GM23338 (cell line): Measurements from ENCODE around the gene ARF1. TPM values are rescaled to one million over a fixed set of nuclear protein-coding genes. Genes with fewer than 3 reads are reported as not detected.

ENCODE experiments used
- ATAC-seq: fragments of 200-7000 bp; cut with Tn5 transposase; 3 replicates; pipeline ENCODE4 v1.9.1; 2020
- DNase-seq: peaks from one replicate; pipeline ENCODE4 v3.0.0-alpha.2; 2015; ENCODE audit warnings: low spot score
- H2AFZ ChIP-seq: fragments of 200-600 bp; sonication (generic); 2 replicates; pipeline ENCODE4 v1.8.0; 2016; ENCODE audit warnings: antibody characterized with exemption, mild to moderate bottlenecking, moderate library complexity
- H3F3A ChIP-seq: fragments of 200-600 bp; sonication (generic); replicated peaks from 2 replicates; pipeline ENCODE4 v1.8.0; 2017; ENCODE audit warnings: antibody characterized with exemption, mixed run types, low read depth
- H3K27ac ChIP-seq: fragments of 200-600 bp; sonication (generic); 2 replicates; pipeline ENCODE4 v1.6.1; 2016; ENCODE audit warnings: low read depth
- H3K27me3 ChIP-seq: fragments of 200-600 bp; sonication (generic); 2 replicates; pipeline ENCODE4 v1.8.0; 2016; ENCODE audit warnings: mild to moderate bottlenecking, mixed run types, moderate library complexity; ENCODE audit not compliant: insufficient read depth
- H3K36me3 ChIP-seq: fragments of 200-600 bp; sonication (generic); 2 replicates; pipeline ENCODE4 v1.8.0; 2016; ENCODE audit warnings: mild to moderate bottlenecking; ENCODE audit not compliant: insufficient read depth
- H3K4me1 ChIP-seq: fragments of 200-600 bp; sonication (generic); 2 replicates; pipeline ENCODE4 v1.8.0; 2016; ENCODE audit warnings: mild to moderate bottlenecking, moderate library complexity; ENCODE audit not compliant: insufficient read depth
- H3K4me2 ChIP-seq: fragments of 200-600 bp; sonication (generic); 2 replicates; pipeline ENCODE4 v1.7.1; 2017; ENCODE audit warnings: mixed run types
- H3K4me3 ChIP-seq: fragments of 200-600 bp; sonication (generic); 2 replicates; pipeline ENCODE4 v1.6.1; 2016; ENCODE audit warnings: mixed run types
- H3K79me2 ChIP-seq: fragments of 200-600 bp; sonication (generic); replicated peaks from 2 replicates; pipeline ENCODE4 v1.8.0; 2017; ENCODE audit warnings: mild to moderate bottlenecking; ENCODE audit not compliant: insufficient read depth
- H3K9me2 ChIP-seq: fragments of 200-600 bp; sonication (generic); 2 replicates; pipeline ENCODE4 v1.8.0; 2017; ENCODE audit not compliant: insufficient read depth
- H4K20me1 ChIP-seq: fragments of 200-600 bp; sonication (generic); replicated peaks from 2 replicates; pipeline ENCODE4 v1.8.0; 2017; ENCODE audit warnings: mild to moderate bottlenecking; ENCODE audit not compliant: insufficient read depth
- H3K27ac Mint-ChIP-seq: 2 replicates; pipeline ENCODE4 v1.8.0; 2020; ENCODE audit warnings: inconsistent platforms, mild to moderate bottlenecking, moderate library complexity, mixed read lengths
- H3K27me3 Mint-ChIP-seq: 3 replicates; pipeline ENCODE4 v1.8.0; 2022; ENCODE audit warnings: low read depth, mild to moderate bottlenecking, moderate library complexity, mixed read lengths, inconsistent platforms; ENCODE audit not compliant: insufficient read depth, poor library complexity
- H3K36me3 Mint-ChIP-seq: 3 replicates; pipeline ENCODE4 v1.8.0; 2021; ENCODE audit warnings: low read depth, mild to moderate bottlenecking, inconsistent platforms, moderate library complexity, mixed read lengths
- H3K4me1 Mint-ChIP-seq: 3 replicates; pipeline ENCODE4 v1.8.0; 2020; ENCODE audit warnings: mild to moderate bottlenecking, inconsistent platforms, mixed read lengths
- H3K4me3 Mint-ChIP-seq: 3 replicates; pipeline ENCODE4 v1.8.0; 2021; ENCODE audit warnings: moderate library complexity, mild to moderate bottlenecking, inconsistent platforms, mixed read lengths
- H3K9me3 Mint-ChIP-seq: 3 replicates; pipeline ENCODE4 v1.8.0; 2020; ENCODE audit warnings: moderate library complexity, mild to moderate bottlenecking, inconsistent platforms, mixed read lengths
- CREB1 ChIP-seq: fragments of 250-450 bp; sonication (Bioruptor Pico); IDR thresholded peaks from 2 replicates; pipeline ENCODE4 v1.5.0; 2020; ENCODE audit warnings: low read depth, mild to moderate bottlenecking, moderate library complexity
- EZH2 ChIP-seq: fragments of 200-600 bp; sonication (generic); IDR thresholded peaks from one replicate; pipeline ENCODE4 v1.8.0; 2017; ENCODE audit warnings: antibody characterized with exemption, mild to moderate bottlenecking, low read depth; ENCODE audit not compliant: unreplicated experiment
- EZH2phosphoT487 ChIP-seq: fragments of 200-600 bp; sonication (generic); IDR thresholded peaks from one replicate; pipeline ENCODE4 v1.8.1; 2018; ENCODE audit warnings: antibody characterized with exemption; ENCODE audit not compliant: unreplicated experiment
- JUNB ChIP-seq: IDR thresholded peaks from one replicate; pipeline ENCODE4 v1.6.1; 2016; ENCODE audit warnings: antibody characterized with exemption; ENCODE audit not compliant: unreplicated experiment
- NANOG ChIP-seq: IDR thresholded peaks from 2 replicates; pipeline ENCODE4 v1.6.1; 2016; ENCODE audit warnings: antibody characterized with exemption, borderline replicate concordance
- POLR2AphosphoS5 ChIP-seq: IDR thresholded peaks from 2 replicates; pipeline ENCODE4 v1.6.1; 2016; ENCODE audit warnings: antibody characterized with exemption, low read depth
- ZNF114 ChIP-seq: fragments of 250-450 bp; sonication (Bioruptor Pico); IDR thresholded peaks from 2 replicates; pipeline ENCODE4 v1.5.0; 2020; ENCODE audit warnings: mild to moderate bottlenecking, moderate library complexity
- ZNF331 ChIP-seq: fragments of 250-450 bp; sonication (Bioruptor Pico); IDR thresholded peaks from 2 replicates; pipeline ENCODE4 v1.5.0; 2020; ENCODE audit warnings: low read depth, mild to moderate bottlenecking, moderate library complexity
- polyA plus RNA-seq: library from polyadenylated mRNA; unstranded; fragments of >200 nt; fragmentation: Nextera tagmentation; extraction: Ambion mirVana; gene quantifications from 2 replicates; pipeline ENCODE4 v1.2.1, GENCODE V29; 2016
- total RNA-seq: library from RNA; depleted of rRNA; stranded (reverse); fragments of >200 nt; shearing (Covaris generic); gene quantifications from 2 replicates; pipeline ENCODE4 v1.2.3, GENCODE V29; 2014
- TF ChIP-seq, protein P1 (sequence below): IDR thresholded peaks from one replicate; pipeline ENCODE4 v1.6.1; 2018; ENCODE audit warnings: antibody characterized with exemption; ENCODE audit not compliant: unreplicated experiment
- TF ChIP-seq, protein P2 (sequence below), 2 experiments: fragments of 200-600 bp in 1 of 2; sonication (generic) in 1 of 2; conservative IDR thresholded peaks; 2 replicates each; pipeline versions ENCODE4 v1.5.1 to v1.6.1; 2016 to 2017; ENCODE audit warnings: antibody characterized with exemption in 2 of 2, low read depth in 2 of 2, mild to moderate bottlenecking in 2 of 2, moderate library complexity in 1 of 2

The ARF1 gene
- total and polyA plus RNA-seq, 2 experiments from 2014 or later = 210 to 306 TPM

DNA sequence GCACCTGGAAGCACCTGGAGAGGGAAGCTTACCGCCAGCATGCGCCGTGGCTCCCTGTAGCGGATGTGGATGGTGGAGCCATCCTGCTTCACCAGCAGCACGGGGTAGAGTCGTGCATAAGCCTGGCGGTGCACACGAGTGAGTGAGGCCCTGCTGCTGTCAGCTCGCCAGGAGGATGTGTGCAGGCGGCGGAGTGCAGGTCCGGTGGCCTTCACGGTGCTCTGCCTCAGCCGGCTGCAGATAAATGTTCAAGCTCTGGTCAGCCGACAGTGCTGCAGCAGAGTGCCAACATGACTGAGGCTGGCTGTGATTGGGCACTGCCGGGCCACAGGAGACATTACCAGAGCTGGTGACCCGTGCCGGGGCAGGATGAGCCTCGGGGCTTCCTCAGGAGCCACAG lies 25.1 kb downstream of the ARF1 start:
- Mint-ChIP-seq H3K4me1 (peaks cover 16% of the 10 kb centered on the region), H3K36me3 (peaks cover 8% of the 10 kb centered on the region; the same call in 2 of the 3 replicates), H3K9me3 (no peaks in the 10 kb centered on the region; the same call in 2 of the 3 replicates), H3K4me3 (peak overlapping the region; percentile 93), H3K27me3 (peaks cover 24% of the 10 kb centered on the region), H3K27ac (no peak overlapping the region)
- Histone ChIP-seq H4K20me1 (no peaks in the 10 kb centered on the region; the same call in 1 of the 2 replicates), H3F3A (0 out of 2 replicates have a peak, but pooled peaks cover 2% of the 10 kb centered on the region), H3K36me3 (no peaks in the 10 kb centered on the region), H3K27me3 (peaks cover 10% of the 10 kb centered on the region; the same call in 1 of the 2 replicates), H3K4me3 (no peak overlapping the region), H3K27ac (no peak overlapping the region), H3K79me2 (peaks cover 8% of the 10 kb centered on the region), H3K9me2 (no peaks in the 10 kb centered on the region), H2AFZ (no peak overlapping the region), H3K4me2 (no peak overlapping the region), H3K4me1 (peaks cover 7% of the 10 kb centered on the region; the same call in 1 of the 2 replicates)
- ATAC-seq (no peak), DNase-seq (no peak)
- TF ChIP-seq ZNF331 (no peak), JUNB (no peak), EZH2phosphoT487 (no peak), EZH2 (no peak), ZNF114 (CRISPR knock-in tag) (no peak), NANOG (no peak), POLR2AphosphoS5 (no peak), CREB1 (CRISPR knock-in tag) (no peak)
- TF ChIP-seq, protein P1, sequence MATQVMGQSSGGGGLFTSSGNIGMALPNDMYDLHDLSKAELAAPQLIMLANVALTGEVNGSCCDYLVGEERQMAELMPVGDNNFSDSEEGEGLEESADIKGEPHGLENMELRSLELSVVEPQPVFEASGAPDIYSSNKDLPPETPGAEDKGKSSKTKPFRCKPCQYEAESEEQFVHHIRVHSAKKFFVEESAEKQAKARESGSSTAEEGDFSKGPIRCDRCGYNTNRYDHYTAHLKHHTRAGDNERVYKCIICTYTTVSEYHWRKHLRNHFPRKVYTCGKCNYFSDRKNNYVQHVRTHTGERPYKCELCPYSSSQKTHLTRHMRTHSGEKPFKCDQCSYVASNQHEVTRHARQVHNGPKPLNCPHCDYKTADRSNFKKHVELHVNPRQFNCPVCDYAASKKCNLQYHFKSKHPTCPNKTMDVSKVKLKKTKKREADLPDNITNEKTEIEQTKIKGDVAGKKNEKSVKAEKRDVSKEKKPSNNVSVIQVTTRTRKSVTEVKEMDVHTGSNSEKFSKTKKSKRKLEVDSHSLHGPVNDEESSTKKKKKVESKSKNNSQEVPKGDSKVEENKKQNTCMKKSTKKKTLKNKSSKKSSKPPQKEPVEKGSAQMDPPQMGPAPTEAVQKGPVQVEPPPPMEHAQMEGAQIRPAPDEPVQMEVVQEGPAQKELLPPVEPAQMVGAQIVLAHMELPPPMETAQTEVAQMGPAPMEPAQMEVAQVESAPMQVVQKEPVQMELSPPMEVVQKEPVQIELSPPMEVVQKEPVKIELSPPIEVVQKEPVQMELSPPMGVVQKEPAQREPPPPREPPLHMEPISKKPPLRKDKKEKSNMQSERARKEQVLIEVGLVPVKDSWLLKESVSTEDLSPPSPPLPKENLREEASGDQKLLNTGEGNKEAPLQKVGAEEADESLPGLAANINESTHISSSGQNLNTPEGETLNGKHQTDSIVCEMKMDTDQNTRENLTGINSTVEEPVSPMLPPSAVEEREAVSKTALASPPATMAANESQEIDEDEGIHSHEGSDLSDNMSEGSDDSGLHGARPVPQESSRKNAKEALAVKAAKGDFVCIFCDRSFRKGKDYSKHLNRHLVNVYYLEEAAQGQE = no peak
- TF ChIP-seq, protein P2, sequence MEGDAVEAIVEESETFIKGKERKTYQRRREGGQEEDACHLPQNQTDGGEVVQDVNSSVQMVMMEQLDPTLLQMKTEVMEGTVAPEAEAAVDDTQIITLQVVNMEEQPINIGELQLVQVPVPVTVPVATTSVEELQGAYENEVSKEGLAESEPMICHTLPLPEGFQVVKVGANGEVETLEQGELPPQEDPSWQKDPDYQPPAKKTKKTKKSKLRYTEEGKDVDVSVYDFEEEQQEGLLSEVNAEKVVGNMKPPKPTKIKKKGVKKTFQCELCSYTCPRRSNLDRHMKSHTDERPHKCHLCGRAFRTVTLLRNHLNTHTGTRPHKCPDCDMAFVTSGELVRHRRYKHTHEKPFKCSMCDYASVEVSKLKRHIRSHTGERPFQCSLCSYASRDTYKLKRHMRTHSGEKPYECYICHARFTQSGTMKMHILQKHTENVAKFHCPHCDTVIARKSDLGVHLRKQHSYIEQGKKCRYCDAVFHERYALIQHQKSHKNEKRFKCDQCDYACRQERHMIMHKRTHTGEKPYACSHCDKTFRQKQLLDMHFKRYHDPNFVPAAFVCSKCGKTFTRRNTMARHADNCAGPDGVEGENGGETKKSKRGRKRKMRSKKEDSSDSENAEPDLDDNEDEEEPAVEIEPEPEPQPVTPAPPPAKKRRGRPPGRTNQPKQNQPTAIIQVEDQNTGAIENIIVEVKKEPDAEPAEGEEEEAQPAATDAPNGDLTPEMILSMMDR (conservative IDR thresholded peaks at IDR 0.05; ENCODE audit: low read depth in 2 of 2) = no peak
